ENCODE measurements around the gene SETDB2. TPM values are rescaled to one million over a fixed set of nuclear protein-coding genes. Genes with fewer than 3 reads are reported as not detected.

The SETDB2 gene
- total and polyA plus RNA-seq, 2 of the 4 experiments (the other 2 are of a cell fraction): 4.3 to 5.7 TPM

- no peaks in the 10 kb centered on the region for H3K36me3 ChIP-seq (ENCODE audit: control insufficient read depth, insufficient read depth, low read length)
- H2BK20ac ChIP-seq (ENCODE audit: low read depth, low read length): no peak overlapping the region
- no peaks in the 10 kb centered on the region for H3K79me1 ChIP-seq (ENCODE audit: low read depth in 1 of 2, low read length in 2 of 2)
- H4K5ac ChIP-seq (ENCODE audit: low read depth, low read length): no peak overlapping the region
- no peaks in the 10 kb centered on the region for H4K20me1 ChIP-seq (ENCODE audit: insufficient read depth, low read length)
- H2BK15ac ChIP-seq (ENCODE audit: low read depth, low read length): no peak overlapping the region
- H2BK5ac ChIP-seq (ENCODE audit: low read depth, low read length, poor library complexity, severe bottlenecking): no peak overlapping the region
- no peak overlapping the region for H2BK120ac ChIP-seq (ENCODE audit: low read depth, low read length)
- in situ Hi-C loops (cut with MboI; ENCODE audit: low sequenced_read_pairs): no loop called here
- H3K9me1 ChIP-seq (ENCODE audit: insufficient read depth, low read length): 0 out of 2 replicates have a peak, but pooled peaks cover 4% of the 10 kb centered on the region
- H3K27ac ChIP-seq (ENCODE audit: insufficient read depth, low read length): no peak overlapping the region
- dilution Hi-C loops (cut with HindIII; ENCODE audit: low sequenced_read_pairs, unreplicated experiment): no loop called here
- DNase-seq (no peak), ATAC-seq (ENCODE audit: low read depth) (no peak)
- H2AK9ac ChIP-seq (replicated peaks; ENCODE audit: low read depth, low read length, poor library complexity): no peak overlapping the region
- H2AK5ac ChIP-seq (ENCODE audit: low read depth, low read length): no peak overlapping the region
- no peak overlapping the region for H3K9ac ChIP-seq (ENCODE audit: low read depth, low read length)
- H3K9me3 ChIP-seq (ENCODE audit: control insufficient read depth, insufficient read depth, low read length): no peaks in the 10 kb centered on the region
- no peak overlapping the region for H3K4me3 ChIP-seq (ENCODE audit: insufficient read depth, low read depth, low read length)
- no peak overlapping the region for H3K56ac ChIP-seq (ENCODE audit: extremely low read depth, insufficient read depth, low read length)
- H3K14ac ChIP-seq (replicated peaks; ENCODE audit: low read depth, low read length): no peak overlapping the region
- TF ChIP-seq MXI1 (IDR thresholded peaks at IDR 0.05; ENCODE audit: borderline replicate concordance, low read depth, low read length) (no peak), CTCF (conservative IDR thresholded peaks at IDR 0.05; ENCODE audit: low read depth, low read length) (no peak), MAZ (IDR thresholded peaks at IDR 0.05; ENCODE audit: borderline replicate concordance, low read depth, low read length) (no peak), BHLHE40 (IDR thresholded peaks at IDR 0.05; ENCODE audit: low read depth, low read length) (no peak), ELK1 (IDR thresholded peaks at IDR 0.05; ENCODE audit: borderline replicate concordance, low read depth, low read length) (no peak), MAFK (IDR thresholded peaks at IDR 0.05; ENCODE audit: low read depth, low read length) (no peak), CEBPB (IDR thresholded peaks at IDR 0.05; ENCODE audit: low read depth, low read length) (no peak), RAD21 (IDR thresholded peaks at IDR 0.05; ENCODE audit: low read length) (no peak), CHD1 (IDR thresholded peaks at IDR 0.05; ENCODE audit: low read depth, low read length) (no peak), SMC3 (IDR thresholded peaks at IDR 0.05; ENCODE audit: low read depth, low read length) (no peak), USF2 (IDR thresholded peaks at IDR 0.05; ENCODE audit: low read depth, low read length) (no peak), FOS (IDR thresholded peaks at IDR 0.05; ENCODE audit: low read depth, low read length) (no peak), RFX5 (IDR thresholded peaks at IDR 0.05; ENCODE audit: low read depth, low read length) (no peak)
- WGBS, 2 experiments (ENCODE audit: extremely low coverage in 2 of 2, insufficient read length in 1 of 2): no CpG with 5 or more reads among the region's 1 CpG
- no peaks in the 10 kb centered on the region for H3K27me3 ChIP-seq (ENCODE audit: control insufficient read depth, insufficient read depth, low read length)
- H2AFZ ChIP-seq (replicated peaks; ENCODE audit: low read length, poor library complexity): no peak overlapping the region
- BruUV-seq (replicated peaks): no TSS peak
- no peak overlapping the region for H3K4me2 ChIP-seq (ENCODE audit: low read depth, low read length)
- CTCF ChIA-PET: interaction anchor here (0.6 kb wide), 1 partner anchor 25 kb away, joined by 3 read pairs; the partner anchor contains the start of gene CAB39L
- no peaks in the 10 kb centered on the region for H3K4me1 ChIP-seq (ENCODE audit: control insufficient read depth, insufficient read depth, low read length)
- POLR2A ChIA-PET (ENCODE audit: unreplicated experiment): no interaction called here
- no peak overlapping the region for H3K23ac ChIP-seq (ENCODE audit: low read depth, low read length)
- no peak overlapping the region for H4K8ac ChIP-seq (ENCODE audit: low read depth in 2 of 2, low read length in 2 of 2)
- H4K91ac ChIP-seq (ENCODE audit: insufficient read depth, low read depth, low read length): no peak overlapping the region
- H3K4ac ChIP-seq (ENCODE audit: low read depth, low read length): no peak overlapping the region
- no peak overlapping the region for H3K18ac ChIP-seq (ENCODE audit: low read depth, low read length)
- intact Hi-C loops (cut with micrococcal nuclease): no loop called here
Measured at GRCh38 chr13:49418206-49418605, 25.9 kb upstream of the SETDB2 start.

Measured in IMR-90 (cell line).